ENCODE data around the gene PRKAG1.

GRCh38 chr12:49039421-49040363 lies 21.1 kb upstream of the PRKAG1 start:
- TF ChIP-seq, protein P1, sequence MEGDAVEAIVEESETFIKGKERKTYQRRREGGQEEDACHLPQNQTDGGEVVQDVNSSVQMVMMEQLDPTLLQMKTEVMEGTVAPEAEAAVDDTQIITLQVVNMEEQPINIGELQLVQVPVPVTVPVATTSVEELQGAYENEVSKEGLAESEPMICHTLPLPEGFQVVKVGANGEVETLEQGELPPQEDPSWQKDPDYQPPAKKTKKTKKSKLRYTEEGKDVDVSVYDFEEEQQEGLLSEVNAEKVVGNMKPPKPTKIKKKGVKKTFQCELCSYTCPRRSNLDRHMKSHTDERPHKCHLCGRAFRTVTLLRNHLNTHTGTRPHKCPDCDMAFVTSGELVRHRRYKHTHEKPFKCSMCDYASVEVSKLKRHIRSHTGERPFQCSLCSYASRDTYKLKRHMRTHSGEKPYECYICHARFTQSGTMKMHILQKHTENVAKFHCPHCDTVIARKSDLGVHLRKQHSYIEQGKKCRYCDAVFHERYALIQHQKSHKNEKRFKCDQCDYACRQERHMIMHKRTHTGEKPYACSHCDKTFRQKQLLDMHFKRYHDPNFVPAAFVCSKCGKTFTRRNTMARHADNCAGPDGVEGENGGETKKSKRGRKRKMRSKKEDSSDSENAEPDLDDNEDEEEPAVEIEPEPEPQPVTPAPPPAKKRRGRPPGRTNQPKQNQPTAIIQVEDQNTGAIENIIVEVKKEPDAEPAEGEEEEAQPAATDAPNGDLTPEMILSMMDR (IDR thresholded peaks at IDR 0.05) = no peak
- no peak for TF ChIP-seq ZFX (IDR thresholded peaks at IDR 0.05; ENCODE audit: borderline replicate concordance)
